ENCODE data around the gene COX6B2. TPM values are rescaled to one million over a fixed set of nuclear protein-coding genes. Genes with fewer than 3 reads are reported as not detected.

Gene COX6B2
- total and polyA plus RNA-seq, 2 donors (not counting 1 experiment from before 2014, with no cell fraction given), result 0.14 to 0.17 TPM

DNA sequence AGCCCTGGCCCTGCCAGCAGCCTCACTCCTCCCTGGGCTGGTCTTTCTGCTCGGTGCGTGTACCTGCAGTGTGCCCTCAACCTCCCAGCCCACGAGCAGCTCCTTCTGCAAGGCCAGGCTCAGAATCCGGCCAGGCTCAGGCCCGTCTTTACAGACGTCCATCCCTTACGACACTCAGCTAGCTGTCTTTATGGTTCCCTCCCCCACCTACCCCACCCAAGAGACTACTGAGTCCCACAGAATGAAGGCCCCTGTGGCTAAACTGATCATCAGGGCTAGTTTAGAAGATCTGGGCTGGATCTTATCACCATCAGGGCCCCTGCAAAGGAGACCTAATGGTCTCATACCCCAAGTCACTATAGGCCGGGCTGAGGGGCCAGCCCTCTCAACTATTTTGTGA, 40.1 kb downstream of the COX6B2 start:
- Histone ChIP-seq H3K9ac (ENCODE audit: insufficient read depth, low read length) (no peak overlapping the region), H3K27ac (ENCODE audit: insufficient read depth, low read length) (no peak overlapping the region), H3K79me2 (ENCODE audit: control insufficient read depth, insufficient read depth, low read length) (no peaks in the 10 kb centered on the region), H3K9me3 (ENCODE audit: control insufficient read depth, insufficient read depth, low read depth, low read length) (no peaks in the 10 kb centered on the region), H3K4me3 (replicated peaks in 1 of 4; ENCODE audit: control extremely low read depth in 1 of 4, insufficient read depth in 1 of 4, low read depth in 3 of 4, low read length in 4 of 4) (no peak overlapping the region), H3K4me1 (ENCODE audit: control insufficient read depth, extremely low read depth, insufficient read depth, low read length) (no peaks in the 10 kb centered on the region), H4K20me1 (ENCODE audit: control insufficient read depth, extremely low read depth, insufficient read depth, low read length) (no peaks in the 10 kb centered on the region), H3K36me3 (ENCODE audit: control insufficient read depth, insufficient read depth, low read length) (no peaks in the 10 kb centered on the region), H2AFZ (ENCODE audit: low read length) (no peak overlapping the region), H3K27me3 (ENCODE audit: control insufficient read depth, insufficient read depth, low read length) (no peaks in the 10 kb centered on the region), H3K4me2 (ENCODE audit: extremely low read depth, insufficient read depth, low read length) (no peak overlapping the region)
- no peak for DNase-seq (ENCODE audit: low read depth in 2 of 2)
- TF ChIP-seq EZH2 (IDR thresholded peaks at IDR 0.05; ENCODE audit: low read length, missing control alignments) (no peak), CTCF (conservative IDR thresholded peaks at IDR 0.05 in 1 of 2, IDR thresholded peaks at IDR 0.05 in 1 of 2; ENCODE audit: low read depth in 1 of 2, low read length in 2 of 2) (no peak)

DNA sequence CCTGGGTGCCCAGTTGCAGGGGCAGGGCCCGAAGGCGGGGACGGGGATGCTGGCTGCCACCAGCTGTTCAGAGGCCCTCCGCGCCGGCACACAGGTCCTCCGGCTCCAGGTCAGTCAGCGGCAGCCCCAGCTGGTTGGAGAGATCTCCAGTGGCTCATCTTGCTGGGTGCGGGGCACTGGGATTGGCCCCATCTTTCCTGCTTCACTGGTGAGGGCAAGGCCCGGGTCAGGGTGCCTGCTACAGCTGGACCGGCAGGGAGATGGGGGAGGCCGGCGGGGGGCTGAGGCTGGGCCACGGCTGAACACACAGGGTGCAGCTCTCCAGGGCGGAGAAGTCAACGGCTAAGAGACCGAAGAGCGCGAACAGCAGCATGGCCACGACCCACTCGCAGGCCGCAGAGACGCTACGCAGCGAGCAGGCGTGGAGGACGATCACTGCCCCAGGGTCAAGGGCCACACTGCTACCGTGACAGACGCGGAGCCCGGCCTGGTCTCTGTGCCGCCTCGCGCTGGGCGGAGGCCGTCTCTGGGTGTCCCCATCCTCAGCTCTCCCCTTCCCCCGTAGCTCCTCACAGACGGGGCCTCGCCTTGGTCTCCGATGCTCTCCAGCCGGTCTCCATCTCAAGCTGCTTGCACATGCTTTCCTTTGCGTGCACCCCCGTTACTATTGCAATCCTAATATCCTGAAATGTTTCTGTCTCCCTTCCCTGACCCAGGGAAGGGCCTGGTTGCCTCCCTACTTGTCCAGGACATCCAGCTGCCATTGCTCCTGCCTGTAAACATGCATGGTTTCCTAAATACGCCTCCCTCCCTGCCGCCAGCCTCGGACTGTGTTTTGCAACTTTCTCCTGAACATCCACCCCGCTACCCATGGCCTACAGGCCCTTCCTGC, 41.7 kb downstream of the COX6B2 start:
- no peak for DNase-seq (ENCODE audit: low read depth in 2 of 2)
- Histone ChIP-seq H3K79me2 (ENCODE audit: control insufficient read depth, insufficient read depth, low read length) (no peaks in the 10 kb centered on the region), H3K36me3 (ENCODE audit: control insufficient read depth, insufficient read depth, low read length) (no peaks in the 10 kb centered on the region), H3K27ac (ENCODE audit: insufficient read depth, low read length) (no peak overlapping the region), H3K9me3 (ENCODE audit: control insufficient read depth, insufficient read depth, low read depth, low read length) (no peaks in the 10 kb centered on the region), H4K20me1 (ENCODE audit: control insufficient read depth, extremely low read depth, insufficient read depth, low read length) (no peaks in the 10 kb centered on the region), H3K27me3 (ENCODE audit: control insufficient read depth, insufficient read depth, low read length) (no peaks in the 10 kb centered on the region), H2AFZ (ENCODE audit: low read length) (no peak overlapping the region), H3K4me1 (ENCODE audit: control insufficient read depth, extremely low read depth, insufficient read depth, low read length) (no peaks in the 10 kb centered on the region), H3K9ac (ENCODE audit: insufficient read depth, low read length) (no peak overlapping the region), H3K4me3 (replicated peaks in 1 of 4; ENCODE audit: control extremely low read depth in 1 of 4, insufficient read depth in 1 of 4, low read depth in 3 of 4, low read length in 4 of 4) (no peak overlapping the region), H3K4me2 (ENCODE audit: extremely low read depth, insufficient read depth, low read length) (no peak overlapping the region)
- no peak for TF ChIP-seq EZH2 (IDR thresholded peaks at IDR 0.05; ENCODE audit: low read length, missing control alignments)
- TF ChIP-seq CTCF (conservative IDR thresholded peaks at IDR 0.05 in 1 of 2, IDR thresholded peaks at IDR 0.05 in 1 of 2; ENCODE audit: low read depth in 1 of 2, low read length in 2 of 2), result no peak

- H3K4me1 ChIP-seq (ENCODE audit: control insufficient read depth, extremely low read depth, insufficient read depth, low read length), result no peaks in the 10 kb centered on the region
- peaks cover 1% of the 10 kb centered on the region for H3K36me3 ChIP-seq (ENCODE audit: control insufficient read depth, insufficient read depth, low read length)
- TF ChIP-seq EZH2 (IDR thresholded peaks at IDR 0.05; ENCODE audit: low read length, missing control alignments), result no peak
- no peak overlapping the region for H3K4me2 ChIP-seq (ENCODE audit: extremely low read depth, insufficient read depth, low read length)
- no peak overlapping the region for H3K4me3 ChIP-seq (replicated peaks in 1 of 4; ENCODE audit: control extremely low read depth in 1 of 4, insufficient read depth in 1 of 4, low read depth in 3 of 4, low read length in 4 of 4)
- no peak overlapping the region for H3K27ac ChIP-seq (ENCODE audit: insufficient read depth, low read length)
- no peaks in the 10 kb centered on the region for H3K27me3 ChIP-seq (ENCODE audit: control insufficient read depth, insufficient read depth, low read length)
- no peak overlapping the region for H3K9ac ChIP-seq (ENCODE audit: insufficient read depth, low read length)
- DNase-seq (ENCODE audit: low read depth in 2 of 2), result no peak
- H3K9me3 ChIP-seq (ENCODE audit: control insufficient read depth, insufficient read depth, low read depth, low read length), result no peaks in the 10 kb centered on the region
- no peaks in the 10 kb centered on the region for H4K20me1 ChIP-seq (ENCODE audit: control insufficient read depth, extremely low read depth, insufficient read depth, low read length)
- H2AFZ ChIP-seq (ENCODE audit: low read length), result no peak overlapping the region
- H3K79me2 ChIP-seq (ENCODE audit: control insufficient read depth, insufficient read depth, low read length), result no peaks in the 10 kb centered on the region
Observed at GRCh38 chr19:55311797-55312196, 42.7 kb downstream of the COX6B2 start.
